Immature natural killer cell (primary cell): Measurements from ENCODE around the gene PEAR1. TPM values are rescaled to one million over a fixed set of nuclear protein-coding genes. Genes with fewer than 3 reads are reported as not detected.
A peak's percentile ranks its signal among the peaks of the same experiment; 100 is the strongest.

Experiments used
- DNase-seq, 3 donors: peaks; one replicate each; pipeline ENCODE4 v3.0.0; 2022; ENCODE audit warnings: mixed read lengths in 1 of 3
- H3K27ac Mint-ChIP-seq, 6 donors: one replicate each; pipeline ENCODE4 v1.8.0; 2020; ENCODE audit warnings: mixed read lengths in 6 of 6, mild to moderate bottlenecking in 5 of 6, inconsistent platforms in 4 of 6, moderate library complexity in 3 of 6
- H3K27me3 Mint-ChIP-seq, 3 donors: one replicate each; pipeline ENCODE4 v1.8.0; 2020 to 2021; ENCODE audit warnings: low read depth in 3 of 3, mild to moderate bottlenecking in 3 of 3, mixed read lengths in 3 of 3, moderate library complexity in 3 of 3, inconsistent platforms in 1 of 3
- H3K36me3 Mint-ChIP-seq, 3 donors: one replicate each; pipeline ENCODE4 v1.8.0; 2020; ENCODE audit warnings: mixed read lengths in 3 of 3, inconsistent platforms in 2 of 3, mild to moderate bottlenecking in 2 of 3
- H3K4me1 Mint-ChIP-seq, 2 donors: one replicate each; pipeline ENCODE4 v1.8.0; 2020; ENCODE audit warnings: inconsistent platforms in 2 of 2, mild to moderate bottlenecking in 2 of 2, mixed read lengths in 2 of 2, moderate library complexity in 1 of 2
- H3K4me3 Mint-ChIP-seq, 5 donors: one replicate each; pipeline ENCODE4 v1.8.0; 2020; ENCODE audit warnings: mild to moderate bottlenecking in 5 of 5, mixed read lengths in 5 of 5, inconsistent platforms in 3 of 5, moderate library complexity in 3 of 5
- H3K9me3 Mint-ChIP-seq, 6 donors: one replicate each; pipeline ENCODE4 v1.8.0; 2020; ENCODE audit warnings: mild to moderate bottlenecking in 6 of 6, mixed read lengths in 6 of 6, inconsistent platforms in 4 of 6, moderate library complexity in 3 of 6
- polyA plus RNA-seq, 3 donors: library from polyadenylated mRNA; unstranded; fragments of 300-500 nt; fragmentation: Illumina TruSeq; gene quantifications; one replicate each; pipeline ENCODE4 v1.2.3, GENCODE V29; 2021

The PEAR1 gene
- polyA plus RNA-seq, 3 donors from 2014 or later = 0.28 TPM; not detected in 2

DNA sequence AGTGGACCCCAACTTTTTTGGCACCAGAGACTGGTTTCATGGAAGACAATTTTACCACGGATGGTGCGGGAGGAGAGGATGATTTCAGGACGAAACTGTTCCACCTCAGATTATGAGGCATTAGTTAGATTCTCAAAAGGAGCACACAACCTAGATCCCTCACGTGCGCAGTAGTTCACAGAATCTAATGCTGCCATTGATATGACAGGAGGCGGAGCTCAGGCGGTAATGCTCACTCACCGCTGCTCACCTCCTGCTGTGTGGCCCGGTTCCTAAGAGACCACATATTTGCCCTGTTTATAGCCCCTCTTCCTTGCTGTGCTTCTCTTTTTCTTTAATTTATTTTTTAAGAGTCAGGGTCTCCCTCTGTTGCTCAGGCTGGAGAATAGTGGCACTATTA is 28.3 kb upstream of the PEAR1 start:
- Mint-ChIP-seq H3K4me1 (peaks cover 12 to 13% of the 10 kb centered on the region in 2 donors), H3K27me3 (peaks cover 14 to 19% (median 16%) of the 10 kb centered on the region in 3 donors), H3K9me3 (no peaks in the 10 kb centered on the region), H3K4me3 (no peak overlapping the region), H3K36me3 (peaks cover 0 to 4% (median 0%) of the 10 kb centered on the region in 3 donors), H3K27ac (peak overlapping the region in 1 of 6 donors; percentile 65)
- no peak for DNase-seq

GRCh38 chr1:156865865-156866248 is 27.7 kb upstream of the PEAR1 start:
- no peaks in the 10 kb centered on the region for H3K9me3 Mint-ChIP-seq
- H3K4me3 Mint-ChIP-seq = no peak overlapping the region
- H3K27me3 Mint-ChIP-seq = peaks cover 12 to 18% (median 16%) of the 10 kb centered on the region in 3 donors
- peak overlapping the region in 1 of 6 donors; percentile 65 for H3K27ac Mint-ChIP-seq
- peaks cover 0 to 4% (median 0%) of the 10 kb centered on the region in 3 donors for H3K36me3 Mint-ChIP-seq
- no peak for DNase-seq
- peaks cover 8 to 11% of the 10 kb centered on the region in 2 donors for H3K4me1 Mint-ChIP-seq

- no peak overlapping the region for H3K4me3 Mint-ChIP-seq
These were observed 27.1 kb upstream of the PEAR1 start for GRCh38 chr1:156866249-156866909.

DNA sequence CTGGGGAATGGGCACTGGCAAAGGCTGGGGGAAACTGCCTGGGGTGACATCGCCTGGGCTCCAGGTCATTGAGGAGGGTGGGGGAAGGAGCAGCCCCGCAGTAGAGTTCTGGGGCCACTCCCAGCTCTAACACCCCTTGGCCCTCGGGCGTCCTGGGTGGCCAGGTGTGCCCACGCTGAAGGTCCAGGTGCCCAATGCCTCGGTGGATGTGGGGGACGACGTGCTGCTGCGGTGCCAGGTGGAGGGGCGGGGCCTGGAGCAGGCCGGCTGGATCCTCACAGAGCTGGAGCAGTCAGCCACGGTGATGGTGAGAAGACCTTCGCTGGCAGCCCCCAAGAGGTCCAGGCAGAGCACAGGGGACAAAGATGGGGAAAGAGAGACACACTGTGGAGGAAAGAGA is 25.2 kb upstream of the PEAR1 start:
- H3K27me3 Mint-ChIP-seq = peaks cover 5 to 10% (median 5%) of the 10 kb centered on the region in 3 donors
- peaks cover 8 to 9% of the 10 kb centered on the region in 2 donors for H3K4me1 Mint-ChIP-seq
- no peak for DNase-seq
- no peak overlapping the region for H3K4me3 Mint-ChIP-seq
- no peak overlapping the region for H3K27ac Mint-ChIP-seq
- no peaks in the 10 kb centered on the region for H3K9me3 Mint-ChIP-seq
- H3K36me3 Mint-ChIP-seq = peaks cover 0 to 2% (median 0%) of the 10 kb centered on the region in 3 donors

More at GRCh38 chr1:156866249-156866909, 27.1 kb upstream of the PEAR1 start:
- peaks cover 0 to 4% (median 0%) of the 10 kb centered on the region in 3 donors for H3K36me3 Mint-ChIP-seq
- H3K9me3 Mint-ChIP-seq = no peaks in the 10 kb centered on the region
- H3K4me1 Mint-ChIP-seq = peaks cover 8 to 11% of the 10 kb centered on the region in 2 donors
- no peak overlapping the region for H3K27ac Mint-ChIP-seq
- no peak for DNase-seq
- peaks cover 12 to 16% (median 14%) of the 10 kb centered on the region in 3 donors for H3K27me3 Mint-ChIP-seq

- no peaks in the 10 kb centered on the region for H3K9me3 Mint-ChIP-seq
- H3K36me3 Mint-ChIP-seq = no peaks in the 10 kb centered on the region
- peaks cover 2 to 10% (median 5%) of the 10 kb centered on the region in 3 donors for H3K27me3 Mint-ChIP-seq
- no peak overlapping the region for H3K27ac Mint-ChIP-seq
- no peak for DNase-seq
- H3K4me3 Mint-ChIP-seq = no peak overlapping the region
- H3K4me1 Mint-ChIP-seq = peaks cover 8 to 9% of the 10 kb centered on the region in 2 donors
These were observed 24.1 kb upstream of the PEAR1 start for GRCh38 chr1:156869455-156869854.

DNA sequence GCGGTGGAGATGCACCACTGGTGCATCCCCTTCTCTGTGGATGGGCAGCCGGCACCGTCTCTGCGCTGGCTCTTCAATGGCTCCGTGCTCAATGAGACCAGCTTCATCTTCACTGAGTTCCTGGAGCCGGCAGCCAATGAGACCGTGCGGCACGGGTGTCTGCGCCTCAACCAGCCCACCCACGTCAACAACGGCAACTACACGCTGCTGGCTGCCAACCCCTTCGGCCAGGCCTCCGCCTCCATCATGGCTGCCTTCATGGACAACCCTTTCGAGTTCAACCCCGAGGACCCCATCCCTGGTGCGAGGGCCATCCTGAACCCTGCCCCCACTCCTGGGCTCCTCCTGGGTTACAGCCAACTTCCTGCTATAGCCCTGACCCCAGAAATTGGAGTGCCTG is 19.9 kb upstream of the PEAR1 start:
- Mint-ChIP-seq H3K4me3 (no peak overlapping the region), H3K4me1 (no peaks in the 10 kb centered on the region), H3K27me3 (peaks cover 2 to 10% (median 6%) of the 10 kb centered on the region in 3 donors), H3K36me3 (no peaks in the 10 kb centered on the region), H3K9me3 (no peaks in the 10 kb centered on the region), H3K27ac (no peak overlapping the region)
- DNase-seq = no peak

DNA sequence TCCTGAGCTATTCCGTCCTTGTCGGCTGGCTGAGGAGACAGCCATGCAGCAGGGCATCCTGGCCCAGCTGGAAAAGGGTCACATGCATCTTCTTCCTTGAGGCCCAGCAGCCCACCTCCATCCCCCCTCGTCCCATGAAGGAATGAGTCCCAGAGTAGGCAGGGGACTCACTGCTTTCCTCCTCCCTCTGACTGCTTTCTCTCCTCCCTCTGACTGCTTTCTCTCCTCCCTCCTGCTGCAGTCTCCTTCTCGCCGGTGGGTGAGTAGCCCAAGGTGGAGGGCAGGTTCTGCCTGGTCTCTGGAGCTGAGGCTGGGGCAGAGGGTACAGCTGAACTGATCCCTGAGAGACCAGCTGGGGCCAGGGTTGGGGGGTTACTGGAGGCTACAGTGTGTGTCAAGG is 19.4 kb upstream of the PEAR1 start:
- no peaks in the 10 kb centered on the region for H3K4me1 Mint-ChIP-seq
- H3K9me3 Mint-ChIP-seq = no peaks in the 10 kb centered on the region
- no peak for DNase-seq
- no peaks in the 10 kb centered on the region for H3K36me3 Mint-ChIP-seq
- no peak overlapping the region for H3K27ac Mint-ChIP-seq
- H3K27me3 Mint-ChIP-seq = peaks cover 2 to 10% (median 6%) of the 10 kb centered on the region in 3 donors
- H3K4me3 Mint-ChIP-seq = no peak overlapping the region

- H3K9me3 Mint-ChIP-seq = no peaks in the 10 kb centered on the region
- no peak for DNase-seq
- no peak overlapping the region for H3K4me3 Mint-ChIP-seq
- no peaks in the 10 kb centered on the region for H3K4me1 Mint-ChIP-seq
- no peaks in the 10 kb centered on the region for H3K36me3 Mint-ChIP-seq
- H3K27me3 Mint-ChIP-seq = peaks cover 2 to 8% (median 6%) of the 10 kb centered on the region in 3 donors
- H3K27ac Mint-ChIP-seq = no peak overlapping the region
These were observed 18.8 kb upstream of the PEAR1 start for GRCh38 chr1:156874572-156875340.

- Mint-ChIP-seq H3K27me3 (peaks cover 2 to 8% (median 6%) of the 10 kb centered on the region in 3 donors), H3K4me1 (no peaks in the 10 kb centered on the region), H3K36me3 (no peaks in the 10 kb centered on the region), H3K4me3 (no peak overlapping the region), H3K9me3 (no peaks in the 10 kb centered on the region), H3K27ac (no peak overlapping the region)
- no peak for DNase-seq
These were observed 18.2 kb upstream of the PEAR1 start for GRCh38 chr1:156875341-156875615.

- no peaks in the 10 kb centered on the region for H3K4me1 Mint-ChIP-seq
- H3K27ac Mint-ChIP-seq = no peak overlapping the region
- peaks cover 2 to 8% (median 6%) of the 10 kb centered on the region in 3 donors for H3K27me3 Mint-ChIP-seq
- no peaks in the 10 kb centered on the region for H3K9me3 Mint-ChIP-seq
- no peak for DNase-seq
- no peak overlapping the region for H3K4me3 Mint-ChIP-seq
- H3K36me3 Mint-ChIP-seq = no peaks in the 10 kb centered on the region
These were observed 17.2 kb upstream of the PEAR1 start for GRCh38 chr1:156876281-156876680.

GRCh38 chr1:156877433-156878170 is 15.9 kb upstream of the PEAR1 start:
- no peak for DNase-seq
- H3K27me3 Mint-ChIP-seq = peaks cover 0 to 8% (median 4%) of the 10 kb centered on the region in 3 donors
- no peak overlapping the region for H3K27ac Mint-ChIP-seq
- H3K4me1 Mint-ChIP-seq = no peaks in the 10 kb centered on the region
- no peaks in the 10 kb centered on the region for H3K36me3 Mint-ChIP-seq
- no peaks in the 10 kb centered on the region for H3K9me3 Mint-ChIP-seq
- no peak overlapping the region for H3K4me3 Mint-ChIP-seq

DNA sequence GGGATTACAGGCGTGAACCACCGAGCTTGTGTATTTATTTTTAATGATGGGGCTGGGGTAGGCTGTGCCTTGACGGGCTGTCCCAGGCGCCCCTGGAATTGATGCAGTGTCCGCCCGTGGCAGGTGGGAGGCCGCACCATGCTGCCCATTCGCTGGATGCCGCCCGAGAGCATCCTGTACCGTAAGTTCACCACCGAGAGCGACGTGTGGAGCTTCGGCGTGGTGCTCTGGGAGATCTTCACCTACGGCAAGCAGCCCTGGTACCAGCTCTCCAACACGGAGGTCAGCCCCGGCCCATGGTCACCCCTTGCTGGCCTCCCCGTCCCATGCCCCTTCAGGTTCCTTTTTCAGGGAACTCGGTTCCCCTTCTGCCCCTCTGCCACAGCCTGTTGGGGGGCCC is 13.6 kb upstream of the PEAR1 start:
- Mint-ChIP-seq H3K9me3 (no peaks in the 10 kb centered on the region), H3K4me1 (no peaks in the 10 kb centered on the region), H3K36me3 (peaks cover 0 to 3% (median 0%) of the 10 kb centered on the region in 3 donors), H3K27ac (no peak overlapping the region), H3K27me3 (peaks cover 4 to 7% (median 6%) of the 10 kb centered on the region in 3 donors), H3K4me3 (no peak overlapping the region)
- no peak for DNase-seq

GRCh38 chr1:156880473-156880872 is 13.0 kb upstream of the PEAR1 start:
- Mint-ChIP-seq H3K4me1 (no peaks in the 10 kb centered on the region), H3K9me3 (no peaks in the 10 kb centered on the region), H3K4me3 (no peak overlapping the region), H3K27ac (no peak overlapping the region), H3K27me3 (peaks cover 4 to 6% (median 5%) of the 10 kb centered on the region in 3 donors), H3K36me3 (peaks cover 0 to 3% (median 0%) of the 10 kb centered on the region in 3 donors)
- DNase-seq = no peak

GRCh38 chr1:156881101-156881500 is 12.4 kb upstream of the PEAR1 start:
- DNase-seq = no peak
- Mint-ChIP-seq H3K4me3 (no peak overlapping the region), H3K4me1 (no peaks in the 10 kb centered on the region), H3K27ac (peak overlapping the region in 1 of 6 donors; percentile 59), H3K27me3 (peaks cover 4 to 6% (median 5%) of the 10 kb centered on the region in 3 donors), H3K9me3 (no peaks in the 10 kb centered on the region), H3K36me3 (peaks cover 0 to 3% (median 0%) of the 10 kb centered on the region in 3 donors)
